HG02571 (cell line): ENCODE measurements around the gene MARCKS.
"Not testable (repeated sequence)": the region's sequence is repeated elsewhere in the genome, so short reads cannot be mapped to it uniquely, and the experiment has no call there.

Experiments used
- ATAC-seq: cut with Tn5 transposase; IDR thresholded peaks from one replicate; pipeline ENCODE4 v1.9.1; 2021; ENCODE audit warnings: mild to moderate bottlenecking, moderate library complexity; ENCODE audit not compliant: unreplicated experiment

MARCKS gene

DNA sequence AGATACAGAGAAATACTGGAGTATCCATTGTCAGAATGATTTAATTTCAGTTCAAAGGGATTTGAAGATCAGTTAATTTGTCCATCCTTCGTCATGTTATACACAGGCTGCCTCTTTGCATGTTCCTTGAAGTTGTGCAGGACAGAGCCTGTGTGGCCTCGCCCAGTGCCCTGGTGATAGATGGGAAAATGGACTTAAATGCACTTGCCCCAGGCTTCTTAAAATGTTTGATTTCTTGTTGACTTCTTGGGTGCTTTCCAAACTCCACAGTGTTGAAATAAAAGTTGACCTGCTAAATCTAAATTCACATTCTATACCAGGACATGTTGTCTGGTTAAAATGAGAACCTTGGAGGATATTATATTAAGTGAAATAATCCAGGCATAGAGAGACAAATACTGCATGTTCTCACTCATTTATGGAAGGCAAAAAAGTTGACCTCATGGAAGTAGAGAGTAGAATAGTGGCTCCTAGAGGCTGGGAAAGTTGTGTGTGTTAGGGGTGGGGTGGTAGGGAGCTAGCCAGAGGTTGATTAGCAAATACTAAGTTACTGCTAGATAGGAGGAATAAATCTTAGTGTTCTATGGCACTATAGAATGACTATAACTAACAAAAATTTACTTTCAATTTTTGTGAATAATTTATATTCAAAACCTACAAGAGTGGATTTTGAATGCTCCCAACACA is 25.3 kb downstream of the MARCKS start:
- ATAC-seq, result no peak

DNA sequence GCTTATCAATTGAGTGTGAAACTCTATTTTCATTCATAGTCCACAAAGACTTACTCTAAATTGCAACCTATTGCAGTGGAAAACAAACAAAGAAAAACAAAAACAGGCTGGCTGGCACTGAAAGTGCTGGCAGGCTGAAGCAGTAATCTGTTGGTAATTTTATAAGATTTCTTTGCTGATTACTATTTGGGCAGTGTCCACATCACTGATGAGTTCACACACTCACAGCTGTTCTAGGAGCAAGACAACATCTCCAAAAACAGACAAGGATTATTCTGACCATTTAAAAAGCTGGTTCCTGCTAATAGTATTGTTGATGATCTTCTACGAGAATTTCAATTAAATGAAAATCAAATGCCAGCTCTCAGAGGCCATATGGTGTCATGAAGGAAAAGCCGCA is 26.9 kb downstream of the MARCKS start:
- no peak for ATAC-seq

DNA sequence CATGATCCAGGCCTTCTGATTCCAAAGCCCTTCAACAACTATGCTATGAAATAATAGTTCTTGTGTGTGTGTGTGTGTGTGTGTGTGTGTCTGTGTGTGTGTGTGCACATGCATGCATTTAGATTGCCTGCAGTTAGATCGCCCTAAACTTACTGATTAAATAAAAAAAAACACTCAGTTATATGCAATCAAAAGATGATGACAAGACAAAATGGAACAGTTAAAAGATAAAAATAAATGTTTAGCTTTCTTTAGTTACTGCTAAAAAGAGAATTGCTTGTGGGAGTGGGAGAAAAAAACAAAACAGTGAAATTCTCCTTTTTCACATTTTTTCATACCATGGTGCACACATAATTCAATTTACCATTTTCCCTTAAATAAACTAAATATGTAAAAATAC is 29.4 kb downstream of the MARCKS start:
- ATAC-seq, result no peak

DNA sequence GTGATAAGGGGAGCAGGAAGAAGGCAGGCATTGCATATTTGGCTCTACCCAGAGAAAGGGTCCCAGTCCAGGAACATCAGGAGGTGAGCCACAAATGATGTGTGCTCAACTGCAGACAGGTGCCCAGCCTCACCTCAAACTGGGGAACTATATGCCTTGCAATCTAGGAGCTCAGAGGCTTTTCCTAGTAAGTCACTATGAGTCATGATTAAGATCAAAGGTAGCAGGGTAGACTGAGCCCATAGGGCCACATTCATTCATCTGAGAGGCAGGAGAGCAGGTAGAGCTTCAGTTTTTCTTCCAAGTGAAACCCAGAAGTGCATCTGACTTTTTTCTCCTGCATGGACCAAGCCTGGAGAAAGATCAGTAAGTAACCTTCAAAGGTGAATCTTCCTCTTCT is 31.3 kb downstream of the MARCKS start:
- no peak for ATAC-seq

- ATAC-seq, result no peak
Observed at GRCh38 chr6:113888956-113889630, 31.9 kb downstream of the MARCKS start.

GRCh38 chr6:113893451-113893850 is 36.3 kb downstream of the MARCKS start:
- ATAC-seq, result no peak

- no peak for ATAC-seq
Observed at GRCh38 chr6:113893866-113894265, 36.7 kb downstream of the MARCKS start.

- ATAC-seq, result no peak
Observed at GRCh38 chr6:113894712-113895674, 37.8 kb downstream of the MARCKS start.

- no peak for ATAC-seq
Observed at GRCh38 chr6:113901482-113901881, 44.3 kb downstream of the MARCKS start.

DNA sequence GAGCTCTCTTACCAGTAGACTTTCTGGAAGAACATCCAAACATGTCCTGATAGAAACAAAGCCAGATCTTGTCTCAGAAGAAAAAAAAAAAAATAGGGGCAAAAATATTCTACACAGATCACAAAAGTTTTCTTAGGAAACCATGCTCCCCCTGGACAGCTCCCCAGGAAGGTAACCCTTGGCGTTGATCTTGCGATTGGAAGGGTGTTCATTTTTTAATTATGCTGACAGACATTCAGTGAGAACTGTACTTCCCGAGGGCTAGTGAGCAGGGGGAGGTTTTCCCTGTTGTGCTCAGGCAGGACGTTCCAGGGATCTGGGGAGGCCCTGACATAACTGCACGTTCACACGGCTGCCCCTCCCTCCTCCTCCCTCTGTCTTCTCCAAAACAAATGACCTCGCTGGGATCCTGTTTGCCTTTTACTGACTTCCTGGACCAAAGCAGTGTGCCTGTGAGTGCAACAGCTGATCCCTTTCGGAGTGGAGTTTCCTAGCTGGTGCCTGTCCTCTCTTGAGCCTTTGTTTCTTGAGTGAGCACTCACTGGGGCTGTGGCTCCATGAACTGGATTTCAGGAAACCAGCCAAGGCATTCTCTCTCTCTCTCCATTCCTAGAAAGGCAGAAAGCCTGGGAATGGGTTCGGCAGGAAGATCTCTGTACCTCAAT is 46.7 kb downstream of the MARCKS start:
- ATAC-seq, result no peak

GRCh38 chr6:113907102-113907815 is 50.1 kb downstream of the MARCKS start:
- no peak for ATAC-seq

DNA sequence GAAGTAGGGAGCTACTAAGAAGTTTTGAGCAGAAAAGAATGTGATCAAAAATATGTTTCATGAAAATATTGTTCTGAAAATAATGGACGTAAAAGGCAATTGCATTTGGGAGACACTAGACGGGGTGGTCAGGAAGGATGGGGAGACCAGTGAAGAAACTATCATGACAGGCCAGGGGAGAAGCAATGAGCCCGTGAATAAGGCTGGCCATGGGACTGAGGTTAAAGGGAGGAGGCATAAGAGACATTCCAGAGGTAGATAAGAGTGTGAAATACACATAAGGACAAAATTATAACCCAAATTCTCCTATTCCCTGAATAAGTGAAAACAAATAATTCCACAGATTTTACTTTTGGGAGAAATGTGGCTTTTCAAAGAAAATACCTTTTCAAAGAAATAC is 51.7 kb downstream of the MARCKS start:
- ATAC-seq, result no peak

GRCh38 chr6:113909224-113909856 is 52.2 kb downstream of the MARCKS start:
- ATAC-seq, result no peak

DNA sequence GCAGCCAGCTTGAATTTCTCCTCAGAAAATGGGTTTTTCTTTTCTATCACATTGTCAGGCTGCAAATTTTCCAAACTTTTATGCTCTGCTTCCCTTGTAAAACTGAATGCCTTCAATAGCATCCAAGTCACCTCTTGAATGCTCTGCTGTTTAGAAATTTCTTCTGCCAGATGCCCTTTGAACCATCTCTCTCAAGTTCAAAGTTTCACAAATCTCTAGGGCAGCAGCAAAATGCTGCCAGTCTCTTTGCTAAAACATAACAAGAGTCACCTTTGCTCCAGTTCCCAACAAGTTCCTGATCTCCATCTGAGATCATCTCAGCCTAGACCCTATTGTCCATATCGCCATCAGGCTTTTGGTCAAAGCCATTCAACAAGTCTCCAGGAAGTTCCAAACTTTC is 53.1 kb downstream of the MARCKS start:
- ATAC-seq, result not testable (repeated sequence)
